K562 (cell line): ENCODE results near the gene WDR45. TPM values are rescaled to one million over a fixed set of nuclear protein-coding genes. Genes with fewer than 3 reads are reported as not detected.

Source experiments
- BCOR ChIP-seq: fragments of 450-650 bp; IDR thresholded peaks from 2 replicates; pipeline ENCODE4 v1.6.1; 2016
- EHMT2 ChIP-seq: fragments of 450-650 bp; IDR thresholded peaks from 2 replicates; pipeline ENCODE4 v1.6.1; 2018; ENCODE audit warnings: antibody characterized with exemption
- ETV1 ChIP-seq: fragments of 450-650 bp; conservative IDR thresholded peaks from 2 replicates; pipeline ENCODE4 v1.6.1; 2016; ENCODE audit warnings: missing genetic modification characterization, control low read depth, low read depth, missing compliant biosample characterization
- FOSL1 ChIP-seq: fragments of 200-800 bp; sonication (Bioruptor generic); conservative IDR thresholded peaks from 2 replicates; pipeline ENCODE4 v1.6.1; 2016; ENCODE audit warnings: missing genetic modification characterization, missing compliant biosample characterization
- HNRNPL ChIP-seq: fragments of 200-400 bp; formaldehyde crosslinking; IDR thresholded peaks from 2 replicates; pipeline ENCODE4 v1.6.1; 2017; ENCODE audit warnings: low read depth, mild to moderate bottlenecking, low read length
- MTA2 ChIP-seq: fragments of 450-650 bp; IDR thresholded peaks from 2 replicates; pipeline ENCODE4 v1.6.1; 2016; ENCODE audit warnings: low read depth
- NCOA1 ChIP-seq: fragments of 450-650 bp; IDR thresholded peaks from 2 replicates; pipeline ENCODE4 v1.6.1; 2016; ENCODE audit warnings: low read depth
- OTX1 ChIP-seq: fragments of 450-650 bp; formaldehyde crosslinking; IDR thresholded peaks from 2 replicates; pipeline ENCODE4 v1.4.0; 2022; ENCODE audit warnings: mild to moderate bottlenecking
- SRSF3 ChIP-seq: fragments of 200-400 bp; formaldehyde crosslinking; IDR thresholded peaks from 2 replicates; pipeline ENCODE4 v1.6.1; 2016; ENCODE audit warnings: mild to moderate bottlenecking, low read length, moderate library complexity; ENCODE audit not compliant: insufficient read depth
- ZBED1 ChIP-seq: IDR thresholded peaks from 2 replicates; pipeline ENCODE4 v1.6.1; 2014
- ZNF354B ChIP-seq: fragments of 250-450 bp; sonication (Bioruptor Pico); IDR thresholded peaks from 2 replicates; pipeline ENCODE4 v1.4.0; 2020
- ZNF766 ChIP-seq: fragments of 200-800 bp; sonication (Bioruptor generic); conservative IDR thresholded peaks from 2 replicates; pipeline ENCODE4 v1.6.1; 2016; ENCODE audit warnings: missing genetic modification characterization, missing compliant biosample characterization
- polyA plus RNA-seq, 8 experiments: library from polyadenylated mRNA; depleted of rRNA in 4 of 8; stranded (reverse) in 5 of 8; unstranded in 3 of 8; fragments of >200 nt; fragmentation: Nextera tagmentation in 2 of 8; fragmentation: Illumina TruSeq in 1 of 8; extraction: Ambion mirVana in 2 of 8; extraction: Trizol in 1 of 8; gene quantifications; 2 replicates each; pipeline versions ENCODE4 v1.2.1 to v1.2.3, GENCODE V29; 2011 to 2014; ENCODE audit warnings: inconsistent platforms in 1 of 8, missing spikeins in 1 of 8
- total RNA-seq, 7 experiments: library from RNA; depleted of rRNA in 6 of 7; stranded (reverse); fragments of >200 nt in 6 of 7; fragmentation: Illumina TruSeq in 2 of 7; extraction: Trizol in 2 of 7; gene quantifications; 2 replicates each; pipeline versions ENCODE4 v1.2.1 to v1.2.3, GENCODE V29; 2011 to 2021; ENCODE audit warnings: low replicate concordance in 1 of 7
- TF ChIP-seq, protein P1 (sequence below): fragments of 450-650 bp; IDR thresholded peaks from 2 replicates; pipeline ENCODE4 v1.6.1; 2017; ENCODE audit warnings: antibody characterized with exemption
- TF ChIP-seq, protein P2 (sequence below): fragments of 250-450 bp; sonication (Bioruptor Pico); IDR thresholded peaks from 2 replicates; pipeline ENCODE4 v1.8.0; 2021; ENCODE audit warnings: moderate library complexity, mild to moderate bottlenecking, inconsistent platforms
- TF ChIP-seq, protein P3 (sequence below): fragments of 450-650 bp; IDR thresholded peaks from 2 replicates; pipeline ENCODE4 v1.6.1; 2016; ENCODE audit warnings: borderline replicate concordance
- TF ChIP-seq, protein P4 (sequence below): fragments of 450-650 bp; IDR thresholded peaks from 2 replicates; pipeline ENCODE4 v1.6.1; 2016; ENCODE audit warnings: low read depth, mild to moderate bottlenecking, moderate library complexity
- TF ChIP-seq, protein P5 (sequence below): sonication (generic); formaldehyde crosslinking; IDR thresholded peaks from 2 replicates; pipeline ENCODE4 v1.8.0; 2022; ENCODE audit warnings: mild to moderate bottlenecking, missing genetic modification reagents
- TF ChIP-seq, protein P6 (sequence below): fragments of 450-650 bp; IDR thresholded peaks from 2 replicates; pipeline ENCODE4 v1.6.1; 2018; ENCODE audit warnings: mild to moderate bottlenecking, low read depth; ENCODE audit not compliant: partially characterized antibody
- TF ChIP-seq, protein P7 (sequence below): fragments of 450-650 bp; conservative IDR thresholded peaks from 2 replicates; pipeline ENCODE4 v1.6.1; 2016; ENCODE audit warnings: missing genetic modification characterization, low read depth, mild to moderate bottlenecking, missing compliant biosample characterization, moderate library complexity

Gene WDR45
- total and polyA plus RNA-seq, 9 of the 15 experiments (the other 6 are each of a cell fraction or from before 2014, with no cell fraction given): 19.4 to 136 (median 59.7) TPM

DNA sequence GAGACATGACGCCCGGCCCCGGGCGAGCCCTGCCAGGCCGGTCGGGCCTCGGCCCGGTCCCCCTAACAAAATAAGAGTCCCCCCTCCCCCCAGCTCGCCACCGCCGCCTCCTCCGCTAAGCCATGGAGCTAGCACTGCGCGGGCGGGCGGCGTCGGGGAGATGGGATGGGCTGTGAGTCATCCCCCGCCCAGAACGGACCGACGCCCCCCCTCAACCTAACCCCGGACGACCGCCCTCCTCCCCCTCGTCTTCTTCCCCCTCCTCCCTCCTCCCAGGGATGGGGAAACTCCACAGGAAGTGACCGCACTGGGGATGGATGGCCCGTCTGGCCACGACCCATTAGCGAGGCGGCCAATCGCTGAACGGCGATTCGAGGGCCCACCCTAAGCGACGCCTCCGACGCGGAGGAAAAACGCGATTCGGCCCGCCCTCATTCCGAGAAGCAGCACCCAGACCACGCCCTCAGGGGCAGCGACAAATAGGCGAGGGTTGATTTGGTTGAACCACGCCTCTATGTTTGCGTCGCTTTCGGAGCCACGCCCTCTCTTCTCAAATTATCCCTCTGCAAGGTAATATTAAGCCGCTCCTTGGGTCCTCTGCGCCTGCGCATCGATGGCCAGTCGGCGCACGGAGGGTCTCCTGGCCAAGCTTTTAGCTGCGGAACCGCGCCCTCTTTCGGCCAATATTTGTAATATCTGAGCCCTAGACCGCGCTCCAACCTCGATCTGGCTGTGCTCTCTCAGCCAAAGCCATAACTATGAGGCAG is 36.3 kb downstream of the WDR45 start, which contains the start of gene TFE3 (continued):
- TF ChIP-seq NCOA1 (peak; percentile 18; the same call in 1 of the 2 replicates), BCOR (peak; percentile 85), FOSL1 (tag) (peak; percentile 96), ZNF766 (CRISPR knock-in tag) (no peak), ZBED1 (no peak), SRSF3 (no peak), OTX1 (no peak), ZNF354B (CRISPR knock-in tag) (no peak), MTA2 (no peak), ETV1 (peak; percentile 51; the same call in 1 of the 2 replicates), HNRNPL (no peak), EHMT2 (no peak)
- TF ChIP-seq, protein P1, sequence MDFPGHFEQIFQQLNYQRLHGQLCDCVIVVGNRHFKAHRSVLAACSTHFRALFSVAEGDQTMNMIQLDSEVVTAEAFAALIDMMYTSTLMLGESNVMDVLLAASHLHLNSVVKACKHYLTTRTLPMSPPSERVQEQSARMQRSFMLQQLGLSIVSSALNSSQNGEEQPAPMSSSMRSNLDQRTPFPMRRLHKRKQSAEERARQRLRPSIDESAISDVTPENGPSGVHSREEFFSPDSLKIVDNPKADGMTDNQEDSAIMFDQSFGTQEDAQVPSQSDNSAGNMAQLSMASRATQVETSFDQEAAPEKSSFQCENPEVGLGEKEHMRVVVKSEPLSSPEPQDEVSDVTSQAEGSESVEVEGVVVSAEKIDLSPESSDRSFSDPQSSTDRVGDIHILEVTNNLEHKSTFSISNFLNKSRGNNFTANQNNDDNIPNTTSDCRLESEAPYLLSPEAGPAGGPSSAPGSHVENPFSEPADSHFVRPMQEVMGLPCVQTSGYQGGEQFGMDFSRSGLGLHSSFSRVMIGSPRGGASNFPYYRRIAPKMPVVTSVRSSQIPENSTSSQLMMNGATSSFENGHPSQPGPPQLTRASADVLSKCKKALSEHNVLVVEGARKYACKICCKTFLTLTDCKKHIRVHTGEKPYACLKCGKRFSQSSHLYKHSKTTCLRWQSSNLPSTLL: no peak
- TF ChIP-seq, protein P2, sequence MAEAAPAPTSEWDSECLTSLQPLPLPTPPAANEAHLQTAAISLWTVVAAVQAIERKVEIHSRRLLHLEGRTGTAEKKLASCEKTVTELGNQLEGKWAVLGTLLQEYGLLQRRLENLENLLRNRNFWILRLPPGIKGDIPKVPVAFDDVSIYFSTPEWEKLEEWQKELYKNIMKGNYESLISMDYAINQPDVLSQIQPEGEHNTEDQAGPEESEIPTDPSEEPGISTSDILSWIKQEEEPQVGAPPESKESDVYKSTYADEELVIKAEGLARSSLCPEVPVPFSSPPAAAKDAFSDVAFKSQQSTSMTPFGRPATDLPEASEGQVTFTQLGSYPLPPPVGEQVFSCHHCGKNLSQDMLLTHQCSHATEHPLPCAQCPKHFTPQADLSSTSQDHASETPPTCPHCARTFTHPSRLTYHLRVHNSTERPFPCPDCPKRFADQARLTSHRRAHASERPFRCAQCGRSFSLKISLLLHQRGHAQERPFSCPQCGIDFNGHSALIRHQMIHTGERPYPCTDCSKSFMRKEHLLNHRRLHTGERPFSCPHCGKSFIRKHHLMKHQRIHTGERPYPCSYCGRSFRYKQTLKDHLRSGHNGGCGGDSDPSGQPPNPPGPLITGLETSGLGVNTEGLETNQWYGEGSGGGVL (CRISPR knock-in tag): no peak
- TF ChIP-seq, protein P3, sequence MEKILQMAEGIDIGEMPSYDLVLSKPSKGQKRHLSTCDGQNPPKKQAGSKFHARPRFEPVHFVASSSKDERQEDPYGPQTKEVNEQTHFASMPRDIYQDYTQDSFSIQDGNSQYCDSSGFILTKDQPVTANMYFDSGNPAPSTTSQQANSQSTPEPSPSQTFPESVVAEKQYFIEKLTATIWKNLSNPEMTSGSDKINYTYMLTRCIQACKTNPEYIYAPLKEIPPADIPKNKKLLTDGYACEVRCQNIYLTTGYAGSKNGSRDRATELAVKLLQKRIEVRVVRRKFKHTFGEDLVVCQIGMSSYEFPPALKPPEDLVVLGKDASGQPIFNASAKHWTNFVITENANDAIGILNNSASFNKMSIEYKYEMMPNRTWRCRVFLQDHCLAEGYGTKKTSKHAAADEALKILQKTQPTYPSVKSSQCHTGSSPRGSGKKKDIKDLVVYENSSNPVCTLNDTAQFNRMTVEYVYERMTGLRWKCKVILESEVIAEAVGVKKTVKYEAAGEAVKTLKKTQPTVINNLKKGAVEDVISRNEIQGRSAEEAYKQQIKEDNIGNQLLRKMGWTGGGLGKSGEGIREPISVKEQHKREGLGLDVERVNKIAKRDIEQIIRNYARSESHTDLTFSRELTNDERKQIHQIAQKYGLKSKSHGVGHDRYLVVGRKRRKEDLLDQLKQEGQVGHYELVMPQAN: no peak
- TF ChIP-seq, protein P4, sequence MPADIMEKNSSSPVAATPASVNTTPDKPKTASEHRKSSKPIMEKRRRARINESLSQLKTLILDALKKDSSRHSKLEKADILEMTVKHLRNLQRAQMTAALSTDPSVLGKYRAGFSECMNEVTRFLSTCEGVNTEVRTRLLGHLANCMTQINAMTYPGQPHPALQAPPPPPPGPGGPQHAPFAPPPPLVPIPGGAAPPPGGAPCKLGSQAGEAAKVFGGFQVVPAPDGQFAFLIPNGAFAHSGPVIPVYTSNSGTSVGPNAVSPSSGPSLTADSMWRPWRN: no peak
- TF ChIP-seq, protein P5, sequence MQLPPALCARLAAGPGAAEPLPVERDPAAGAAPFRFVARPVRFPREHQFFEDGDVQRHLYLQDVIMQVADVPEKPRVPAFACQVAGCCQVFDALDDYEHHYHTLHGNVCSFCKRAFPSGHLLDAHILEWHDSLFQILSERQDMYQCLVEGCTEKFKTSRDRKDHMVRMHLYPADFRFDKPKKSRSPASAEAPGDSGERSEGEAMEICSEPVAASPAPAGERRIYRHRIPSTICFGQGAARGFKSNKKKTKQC (CRISPR knock-in tag): no peak
- TF ChIP-seq, protein P6, sequence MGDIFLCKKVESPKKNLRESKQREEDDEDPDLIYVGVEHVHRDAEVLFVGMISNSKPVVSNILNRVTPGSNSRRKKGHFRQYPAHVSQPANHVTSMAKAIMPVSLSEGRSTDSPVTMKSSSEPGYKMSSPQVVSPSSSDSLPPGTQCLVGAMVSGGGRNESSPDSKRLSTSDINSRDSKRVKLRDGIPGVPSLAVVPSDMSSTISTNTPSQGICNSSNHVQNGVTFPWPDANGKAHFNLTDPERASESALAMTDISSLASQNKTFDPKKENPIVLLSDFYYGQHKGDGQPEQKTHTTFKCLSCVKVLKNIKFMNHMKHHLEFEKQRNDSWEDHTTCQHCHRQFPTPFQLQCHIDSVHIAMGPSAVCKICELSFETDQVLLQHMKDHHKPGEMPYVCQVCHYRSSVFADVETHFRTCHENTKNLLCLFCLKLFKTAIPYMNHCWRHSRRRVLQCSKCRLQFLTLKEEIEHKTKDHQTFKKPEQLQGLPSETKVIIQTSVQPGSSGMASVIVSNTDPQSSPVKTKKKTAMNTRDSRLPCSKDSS: no peak
- TF ChIP-seq, protein P7, sequence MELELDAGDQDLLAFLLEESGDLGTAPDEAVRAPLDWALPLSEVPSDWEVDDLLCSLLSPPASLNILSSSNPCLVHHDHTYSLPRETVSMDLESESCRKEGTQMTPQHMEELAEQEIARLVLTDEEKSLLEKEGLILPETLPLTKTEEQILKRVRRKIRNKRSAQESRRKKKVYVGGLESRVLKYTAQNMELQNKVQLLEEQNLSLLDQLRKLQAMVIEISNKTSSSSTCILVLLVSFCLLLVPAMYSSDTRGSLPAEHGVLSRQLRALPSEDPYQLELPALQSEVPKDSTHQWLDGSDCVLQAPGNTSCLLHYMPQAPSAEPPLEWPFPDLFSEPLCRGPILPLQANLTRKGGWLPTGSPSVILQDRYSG: no peak
